ENCODE results near the gene ARHGEF17. TPM values are rescaled to one million over a fixed set of nuclear protein-coding genes. Genes with fewer than 3 reads are reported as not detected.

The ARHGEF17 gene
- total RNA-seq (10 to 100 TPM in 1 of 2 donors, 1 to 10 TPM in 1; 7.7 to 12.6 TPM), polyA plus RNA-seq (1 to 10 TPM; 2.6 to 3.8 TPM)

DNA sequence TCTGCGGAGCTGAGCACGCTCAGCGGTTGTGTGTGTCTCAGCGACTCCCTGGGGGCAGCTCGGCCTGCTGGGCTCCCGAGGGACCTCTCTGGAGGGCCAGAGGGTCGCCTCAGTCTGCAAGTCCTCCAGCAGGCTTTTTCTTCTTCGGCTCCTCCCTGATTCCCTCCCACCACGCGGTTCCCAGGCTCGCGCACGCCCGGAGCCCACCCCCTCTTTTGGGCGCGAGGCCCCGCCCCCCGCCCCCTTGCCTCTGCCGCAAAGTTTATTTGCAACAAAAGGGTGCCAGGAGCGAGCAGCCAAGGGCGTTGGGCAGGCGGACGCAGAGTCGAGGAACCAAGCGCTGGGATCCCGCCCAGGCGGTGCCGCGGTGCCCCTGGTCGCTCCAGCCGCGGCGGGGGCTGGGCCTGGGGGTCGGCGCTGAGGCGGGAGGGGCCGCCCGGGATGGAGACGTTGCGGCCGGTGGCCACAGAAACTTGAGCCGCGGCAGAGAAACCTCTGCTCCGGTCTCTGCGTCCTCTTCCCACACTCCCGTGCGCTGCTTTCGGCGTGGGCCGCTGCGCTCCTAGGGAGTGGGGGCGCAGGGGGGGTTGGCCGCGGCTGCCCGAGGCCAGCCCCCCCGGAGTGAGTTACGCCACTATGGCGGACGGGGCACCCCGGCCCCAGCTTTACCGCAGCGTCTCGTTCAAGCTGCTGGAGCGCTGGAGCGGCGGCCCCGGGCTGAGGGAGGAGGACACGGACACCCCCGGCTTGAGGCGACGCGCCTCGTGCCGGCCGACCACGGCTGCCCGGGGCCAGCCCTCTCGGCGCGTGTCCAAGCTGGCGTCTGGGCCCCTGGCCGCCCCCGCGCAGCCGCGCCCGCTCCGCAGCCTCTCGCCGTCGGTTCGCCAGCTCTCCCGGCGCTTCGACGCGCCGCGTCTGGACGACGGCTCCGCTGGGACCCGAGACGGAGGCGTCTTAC, at the start of gene ARHGEF17:
ARHGEF17 (plus strand) TSS at position 274 of the 958 bp plus-strand sequence; CDS start at position 637, 363 bp downstream.
- H3K27me3 ChIP-seq (ENCODE audit: control insufficient read depth in 4 of 4, insufficient read depth in 4 of 4, low read length in 3 of 4), result no peaks in the 10 kb centered on the region
- peaks cover 3 to 24% (median 13%) of the 10 kb centered on the region in 4 donors for H3K4me1 ChIP-seq (ENCODE audit: control insufficient read depth in 4 of 4, insufficient read depth in 4 of 4, low read length in 3 of 4)
- peak within 1 kb of the TSS; percentile 82 to 84 for H3K27ac ChIP-seq (ENCODE audit: low read depth in 1 of 2, low read length in 2 of 2)
- peak within 1 kb of the TSS; percentile 48 to 73 (median 72) for H3K4me3 ChIP-seq (ENCODE audit: low read depth in 1 of 3, low read length in 3 of 3)
- DNase-seq (ENCODE audit: low spot score), result peak; percentile 73
- WGBS, result 1% methylated on average over 105 of the region's 105 CpGs
- H3K9ac ChIP-seq (ENCODE audit: low read depth in 1 of 2, low read length in 2 of 2), result peak within 1 kb of the TSS in 1 of 2 donors; percentile 30
- TF ChIP-seq TAF1 (conservative IDR thresholded peaks at IDR 0.05) (no peak), HNF4A (conservative IDR thresholded peaks at IDR 0.05) (no peak), FOXA2 (IDR thresholded peaks at IDR 0.05) (no peak), YY1 (IDR thresholded peaks at IDR 0.05) (no peak), SP1 (IDR thresholded peaks at IDR 0.05) (no peak), GABPA (IDR thresholded peaks at IDR 0.05 in 1 of 2, conservative IDR thresholded peaks at IDR 0.05 in 1 of 2) (no peak), RAD21 (IDR thresholded peaks at IDR 0.05) (no peak), FOXA1 (IDR thresholded peaks at IDR 0.05) (no peak), RXRA (IDR thresholded peaks at IDR 0.05) (no peak), CTCF (IDR thresholded peaks at IDR 0.05; ENCODE audit: low read depth, low read length, missing input control) (no peak), NR2F2 (IDR thresholded peaks at IDR 0.05) (no peak), JUND (IDR thresholded peaks at IDR 0.05) (no peak), REST (IDR thresholded peaks at IDR 0.05) (no peak), EGR1 (IDR thresholded peaks at IDR 0.05; ENCODE audit: low read depth in 2 of 2) (no peak), ATF3 (IDR thresholded peaks at IDR 0.05) (no peak)
- TF ChIP-seq, protein P1, sequence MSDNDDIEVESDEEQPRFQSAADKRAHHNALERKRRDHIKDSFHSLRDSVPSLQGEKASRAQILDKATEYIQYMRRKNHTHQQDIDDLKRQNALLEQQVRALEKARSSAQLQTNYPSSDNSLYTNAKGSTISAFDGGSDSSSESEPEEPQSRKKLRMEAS (IDR thresholded peaks at IDR 0.05), result no peak
- TF ChIP-seq, protein P2, sequence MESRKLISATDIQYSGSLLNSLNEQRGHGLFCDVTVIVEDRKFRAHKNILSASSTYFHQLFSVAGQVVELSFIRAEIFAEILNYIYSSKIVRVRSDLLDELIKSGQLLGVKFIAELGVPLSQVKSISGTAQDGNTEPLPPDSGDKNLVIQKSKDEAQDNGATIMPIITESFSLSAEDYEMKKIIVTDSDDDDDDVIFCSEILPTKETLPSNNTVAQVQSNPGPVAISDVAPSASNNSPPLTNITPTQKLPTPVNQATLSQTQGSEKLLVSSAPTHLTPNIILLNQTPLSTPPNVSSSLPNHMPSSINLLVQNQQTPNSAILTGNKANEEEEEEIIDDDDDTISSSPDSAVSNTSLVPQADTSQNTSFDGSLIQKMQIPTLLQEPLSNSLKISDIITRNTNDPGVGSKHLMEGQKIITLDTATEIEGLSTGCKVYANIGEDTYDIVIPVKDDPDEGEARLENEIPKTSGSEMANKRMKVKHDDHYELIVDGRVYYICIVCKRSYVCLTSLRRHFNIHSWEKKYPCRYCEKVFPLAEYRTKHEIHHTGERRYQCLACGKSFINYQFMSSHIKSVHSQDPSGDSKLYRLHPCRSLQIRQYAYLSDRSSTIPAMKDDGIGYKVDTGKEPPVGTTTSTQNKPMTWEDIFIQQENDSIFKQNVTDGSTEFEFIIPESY (IDR thresholded peaks at IDR 0.05), result no peak
- no peaks in the 10 kb centered on the region for H3K9me3 ChIP-seq (ENCODE audit: control insufficient read depth in 4 of 4, low read length in 3 of 4)
- H3K36me3 ChIP-seq (ENCODE audit: control insufficient read depth in 4 of 4, insufficient read depth in 3 of 4, low read depth in 1 of 4, low read length in 3 of 4), result no peaks in the 10 kb centered on the region

All from liver (tissue), 9 donors.